Caco-2 (cell line): ENCODE measurements around the gene SMAD5. TPM values are rescaled to one million over a fixed set of nuclear protein-coding genes. Genes with fewer than 3 reads are reported as not detected.

Experiments used
- BruUV-seq: library from RNA; stranded (reverse); fragments of 400-500 nt; replicated peaks from 2 replicates; lab custom pipeline; 2021; lab: Mats Ljungman, UMichigan
- CTCF ChIA-PET: fragments of 300-600 bp; sonication (Branson Sonifier 250); formaldehyde crosslinking; loops from one replicate; lab custom pipeline; 2022; ENCODE audit warnings: antibody characterized with exemption; lab: Charles Lee
- POLR2A ChIA-PET: fragments of 300-600 bp; sonication (Branson Sonifier 250); formaldehyde crosslinking; loops from one replicate; lab custom pipeline; 2022; ENCODE audit warnings: antibody characterized with exemption; lab: Charles Lee
- DNase-seq, 2 experiments: peaks; one replicate each; pipeline versions ENCODE4 v3.0.0 to v3.0.0-alpha.2; 2020 to 2022
- H3K27me3 ChIP-seq: replicated peaks from 2 replicates; pipeline ENCODE4 v1.6.0; 2011; ENCODE audit warnings: low read length; ENCODE audit not compliant: control insufficient read depth, insufficient read depth
- H3K36me3 ChIP-seq: 2 replicates; pipeline ENCODE4 v1.5.1; 2011; ENCODE audit warnings: low read length; ENCODE audit not compliant: control insufficient read depth, insufficient read depth
- H3K4me1 ChIP-seq: fragments of 250-450 bp; sonication (Bioruptor Pico); 2 replicates; pipeline ENCODE4 v1.5.1; 2020; ENCODE audit warnings: mild to moderate bottlenecking
- H3K4me3 ChIP-seq: 2 replicates; pipeline ENCODE4 v1.5.1; 2011; ENCODE audit warnings: low read depth, mild to moderate bottlenecking, control low read depth, low read length
- H3K9me3 ChIP-seq: fragments of 250-450 bp; sonication (Bioruptor Pico); 2 replicates; pipeline ENCODE4 v1.5.1; 2020; ENCODE audit warnings: mild to moderate bottlenecking, moderate library complexity
- H3K27ac Mint-ChIP-seq: one replicate; pipeline ENCODE4 v1.8.0; 2022; ENCODE audit warnings: mixed read lengths; ENCODE audit not compliant: unreplicated experiment
- H3K27me3 Mint-ChIP-seq: one replicate; pipeline ENCODE4 v1.8.0; 2022; ENCODE audit warnings: mixed read lengths; ENCODE audit not compliant: insufficient read depth, unreplicated experiment
- H3K36me3 Mint-ChIP-seq: one replicate; pipeline ENCODE4 v1.8.0; 2022; ENCODE audit warnings: mild to moderate bottlenecking, mixed read lengths; ENCODE audit not compliant: insufficient read depth, unreplicated experiment
- H3K4me1 Mint-ChIP-seq: one replicate; pipeline ENCODE4 v1.8.0; 2022; ENCODE audit warnings: low read depth, mixed read lengths; ENCODE audit not compliant: unreplicated experiment
- H3K4me3 Mint-ChIP-seq: one replicate; pipeline ENCODE4 v1.8.0; 2022; ENCODE audit warnings: mild to moderate bottlenecking, moderate library complexity, mixed read lengths; ENCODE audit not compliant: unreplicated experiment
- H3K9me3 Mint-ChIP-seq: one replicate; pipeline ENCODE4 v1.8.0; 2022; ENCODE audit warnings: mixed read lengths; ENCODE audit not compliant: unreplicated experiment
- intact Hi-C: fragments of 100-400 bp; cut with micrococcal nuclease; formaldehyde crosslinking; loops from one replicate; pipeline ENCODE4 v1.10.0; 2022; ENCODE audit not compliant: unreplicated experiment
- total RNA-seq: library from RNA; stranded (reverse); gene quantifications from 2 replicates; pipeline ENCODE4 v1.2.3, GENCODE V29; 2022
- TF ChIP-seq, protein P1 (sequence below), 2 experiments: fragments of 200-600 bp in 1 of 2; IDR thresholded peaks; 1 replicate in 1 of 2; 2 replicates in 1 of 2; pipeline versions ENCODE4 v1.5.1 to v1.8.0; 2011 to 2022; ENCODE audit warnings: antibody characterized with exemption in 1 of 2, control low read depth in 1 of 2, inconsistent platforms in 1 of 2, low read depth in 1 of 2, low read length in 1 of 2, mild to moderate bottlenecking in 1 of 2, moderate library complexity in 1 of 2; ENCODE audit not compliant: insufficient read depth in 1 of 2, severe bottlenecking in 1 of 2, unreplicated experiment in 1 of 2

SMAD5 gene
- total RNA-seq, 1 experiment from 2014 or later, result 142 TPM

DNA sequence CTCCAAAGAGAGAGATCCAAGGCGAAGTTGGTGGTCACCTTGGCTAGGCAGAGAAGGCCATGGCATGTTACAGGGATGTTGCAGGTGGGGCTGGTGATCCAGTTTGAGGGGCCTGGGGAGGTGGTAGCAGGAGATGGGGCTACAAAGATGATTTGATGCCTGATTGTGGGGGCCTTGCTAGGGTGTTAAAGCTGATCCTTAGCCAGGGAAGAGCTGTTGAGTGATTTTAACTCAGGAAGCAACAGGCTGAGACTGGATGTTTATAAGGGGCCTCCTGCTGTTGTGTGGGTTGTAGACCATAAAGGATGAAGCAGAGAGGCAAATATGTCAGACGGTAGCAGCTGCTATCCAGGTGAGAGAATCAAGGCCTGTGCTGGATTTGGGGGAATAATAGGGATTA is 19.0 kb upstream of the SMAD5 start:
- Histone ChIP-seq H3K9me3 (peaks cover 5% of the 10 kb centered on the region; the same call in 1 of the 2 replicates), H3K4me1 (peaks cover 58% of the 10 kb centered on the region), H3K36me3 (no peaks in the 10 kb centered on the region), H3K4me3 (no peak overlapping the region), H3K27me3 (no peaks in the 10 kb centered on the region)
- CTCF ChIA-PET, result interaction anchor here (1.2 kb wide), 1 partner anchor 9 kb away, joined by 4 read pairs; no protein-coding TSS in a partner anchor
- POLR2A ChIA-PET, result interaction anchor here (0.9 kb wide), 1 partner anchor 19 kb away, joined by 3 read pairs; the partner anchor contains the start of gene SMAD5
- H3K27me3 Mint-ChIP-seq, result no peaks in the 10 kb centered on the region
- no TSS peak for BruUV-seq
- H3K36me3 Mint-ChIP-seq, result no peaks in the 10 kb centered on the region
- no peak for DNase-seq
- intact Hi-C loops, result no loop called here
- TF ChIP-seq, protein P1, sequence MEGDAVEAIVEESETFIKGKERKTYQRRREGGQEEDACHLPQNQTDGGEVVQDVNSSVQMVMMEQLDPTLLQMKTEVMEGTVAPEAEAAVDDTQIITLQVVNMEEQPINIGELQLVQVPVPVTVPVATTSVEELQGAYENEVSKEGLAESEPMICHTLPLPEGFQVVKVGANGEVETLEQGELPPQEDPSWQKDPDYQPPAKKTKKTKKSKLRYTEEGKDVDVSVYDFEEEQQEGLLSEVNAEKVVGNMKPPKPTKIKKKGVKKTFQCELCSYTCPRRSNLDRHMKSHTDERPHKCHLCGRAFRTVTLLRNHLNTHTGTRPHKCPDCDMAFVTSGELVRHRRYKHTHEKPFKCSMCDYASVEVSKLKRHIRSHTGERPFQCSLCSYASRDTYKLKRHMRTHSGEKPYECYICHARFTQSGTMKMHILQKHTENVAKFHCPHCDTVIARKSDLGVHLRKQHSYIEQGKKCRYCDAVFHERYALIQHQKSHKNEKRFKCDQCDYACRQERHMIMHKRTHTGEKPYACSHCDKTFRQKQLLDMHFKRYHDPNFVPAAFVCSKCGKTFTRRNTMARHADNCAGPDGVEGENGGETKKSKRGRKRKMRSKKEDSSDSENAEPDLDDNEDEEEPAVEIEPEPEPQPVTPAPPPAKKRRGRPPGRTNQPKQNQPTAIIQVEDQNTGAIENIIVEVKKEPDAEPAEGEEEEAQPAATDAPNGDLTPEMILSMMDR (IDR thresholded peaks at IDR 0.05; ENCODE audit: insufficient read depth in 1 of 2, low read depth in 1 of 2, low read length in 1 of 2, severe bottlenecking in 1 of 2, unreplicated experiment in 1 of 2), result no peak
- H3K4me3 Mint-ChIP-seq, result no peak overlapping the region
- peak overlapping the region; percentile 12 for H3K27ac Mint-ChIP-seq
- H3K9me3 Mint-ChIP-seq, result no peaks in the 10 kb centered on the region
- peaks cover 19% of the 10 kb centered on the region for H3K4me1 Mint-ChIP-seq

DNA sequence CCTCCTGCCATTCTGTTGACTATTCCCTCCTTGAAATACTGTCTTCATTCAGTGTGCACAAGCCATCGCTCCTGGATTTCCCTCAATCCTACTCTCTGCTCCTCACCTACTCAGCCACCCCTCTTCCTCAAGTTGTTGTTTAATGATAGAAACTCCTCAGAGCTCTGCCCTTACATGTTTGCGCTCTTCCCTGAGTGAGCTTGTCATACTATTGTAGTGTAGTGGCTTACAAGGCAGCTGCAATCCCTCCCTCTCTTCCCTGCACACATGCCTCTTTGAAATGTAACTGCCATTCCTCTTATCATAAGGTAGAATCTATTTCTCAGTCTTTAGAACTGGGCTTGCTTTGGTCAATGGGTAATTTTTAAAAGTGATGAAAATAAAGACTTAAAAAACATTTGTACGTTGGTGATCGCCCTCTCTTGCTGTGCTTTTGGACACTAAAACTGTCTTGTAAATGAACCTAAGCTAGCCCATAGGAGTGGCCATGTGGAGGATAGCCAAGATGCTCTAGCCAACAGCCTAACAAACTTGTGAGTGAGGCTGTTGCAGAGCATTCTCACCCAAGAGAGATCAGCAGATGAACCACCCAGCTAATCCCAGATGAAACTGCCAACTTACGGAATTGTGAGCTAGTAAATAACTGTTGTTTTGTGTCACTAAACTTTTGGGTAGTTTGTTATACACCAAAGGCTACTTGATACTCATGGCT is 18.1 kb upstream of the SMAD5 start:
- no peak overlapping the region for H3K27ac Mint-ChIP-seq
- BruUV-seq, result no TSS peak
- Histone ChIP-seq H3K9me3 (peaks cover 5% of the 10 kb centered on the region; the same call in 1 of the 2 replicates), H3K4me3 (no peak overlapping the region), H3K27me3 (no peaks in the 10 kb centered on the region), H3K36me3 (no peaks in the 10 kb centered on the region), H3K4me1 (peaks cover 58% of the 10 kb centered on the region)
- CTCF ChIA-PET, result interaction anchor here (0.8 kb wide), 2 partner anchors 10 to 48 kb away, joined by 3 to 5 read pairs; no protein-coding TSS in a partner anchor
- DNase-seq, result no peak
- intact Hi-C loops, result no loop called here
- H3K27me3 Mint-ChIP-seq, result no peaks in the 10 kb centered on the region
- H3K4me1 Mint-ChIP-seq, result peaks cover 25% of the 10 kb centered on the region
- TF ChIP-seq, protein P1 (IDR thresholded peaks at IDR 0.05; ENCODE audit: insufficient read depth in 1 of 2, low read depth in 1 of 2, low read length in 1 of 2, severe bottlenecking in 1 of 2, unreplicated experiment in 1 of 2), result no peak
- H3K36me3 Mint-ChIP-seq, result no peaks in the 10 kb centered on the region
- POLR2A ChIA-PET, result interaction anchor here (0.9 to 1.0 kb wide), 2 partner anchors 18 kb away, joined by 3 read pairs; partner anchors contain the start of gene SMAD5
- H3K4me3 Mint-ChIP-seq, result no peak overlapping the region
- no peaks in the 10 kb centered on the region for H3K9me3 Mint-ChIP-seq

DNA sequence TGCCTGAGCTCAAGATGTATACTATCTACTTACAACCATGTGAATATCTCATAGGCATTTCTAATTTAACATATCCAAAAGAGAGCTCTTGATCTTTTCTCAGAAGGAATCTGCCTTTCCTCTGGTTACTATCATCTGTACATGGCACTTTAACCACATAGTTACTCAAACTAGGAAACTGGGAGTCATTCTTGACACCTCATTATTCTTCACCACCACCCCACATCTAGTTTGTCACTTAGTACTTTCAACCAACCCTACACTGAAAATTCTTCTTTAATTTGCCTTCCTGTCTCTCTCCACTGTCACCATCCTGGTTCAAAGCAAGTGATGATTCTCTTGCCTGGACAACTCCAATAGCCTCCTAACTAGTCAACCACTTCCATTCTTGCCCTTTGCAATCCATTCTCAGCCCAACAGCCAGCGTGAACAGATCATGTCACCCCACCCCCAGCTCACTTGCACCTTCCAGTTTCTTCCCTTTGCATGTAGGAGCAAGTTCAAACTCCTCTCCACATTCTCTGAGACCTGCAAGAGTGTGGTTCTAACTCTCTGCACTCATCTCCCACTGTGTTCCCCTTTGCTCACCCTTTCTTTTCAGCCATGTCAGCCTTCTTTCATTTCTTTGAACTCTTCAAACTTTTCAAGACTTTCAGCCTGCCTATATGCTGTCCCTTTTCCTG is 17.3 kb upstream of the SMAD5 start:
- no peaks in the 10 kb centered on the region for H3K36me3 Mint-ChIP-seq
- Histone ChIP-seq H3K27me3 (no peaks in the 10 kb centered on the region), H3K4me1 (peaks cover 58% of the 10 kb centered on the region), H3K9me3 (peaks cover 5% of the 10 kb centered on the region; the same call in 1 of the 2 replicates), H3K4me3 (no peak overlapping the region), H3K36me3 (no peaks in the 10 kb centered on the region)
- no peaks in the 10 kb centered on the region for H3K27me3 Mint-ChIP-seq
- no peaks in the 10 kb centered on the region for H3K9me3 Mint-ChIP-seq
- ChIA-PET CTCF (interaction anchor here (0.8 kb wide), 1 partner anchor 11 kb away, joined by 3 read pairs; no protein-coding TSS in a partner anchor), POLR2A (interaction anchor here (1.0 kb wide), 1 partner anchor 17 kb away, joined by 3 read pairs; the partner anchor contains the start of gene SMAD5)
- no TSS peak for BruUV-seq
- no peak for DNase-seq
- no peak overlapping the region for H3K27ac Mint-ChIP-seq
- H3K4me1 Mint-ChIP-seq, result peaks cover 29% of the 10 kb centered on the region
- intact Hi-C loops, result no loop called here
- no peak overlapping the region for H3K4me3 Mint-ChIP-seq
- TF ChIP-seq, protein P1 (IDR thresholded peaks at IDR 0.05; ENCODE audit: insufficient read depth in 1 of 2, low read depth in 1 of 2, low read length in 1 of 2, severe bottlenecking in 1 of 2, unreplicated experiment in 1 of 2), result no peak
